Measurements from ENCODE around the gene MDFIC. TPM values are rescaled to one million over a fixed set of nuclear protein-coding genes. Genes with fewer than 3 reads are reported as not detected.
A peak's percentile ranks its signal among the peaks of the same experiment; 100 is the strongest.

MDFIC gene
- total and polyA plus RNA-seq, 7 donors: 4.4 to 58.1 (median 33.0) TPM

DNA sequence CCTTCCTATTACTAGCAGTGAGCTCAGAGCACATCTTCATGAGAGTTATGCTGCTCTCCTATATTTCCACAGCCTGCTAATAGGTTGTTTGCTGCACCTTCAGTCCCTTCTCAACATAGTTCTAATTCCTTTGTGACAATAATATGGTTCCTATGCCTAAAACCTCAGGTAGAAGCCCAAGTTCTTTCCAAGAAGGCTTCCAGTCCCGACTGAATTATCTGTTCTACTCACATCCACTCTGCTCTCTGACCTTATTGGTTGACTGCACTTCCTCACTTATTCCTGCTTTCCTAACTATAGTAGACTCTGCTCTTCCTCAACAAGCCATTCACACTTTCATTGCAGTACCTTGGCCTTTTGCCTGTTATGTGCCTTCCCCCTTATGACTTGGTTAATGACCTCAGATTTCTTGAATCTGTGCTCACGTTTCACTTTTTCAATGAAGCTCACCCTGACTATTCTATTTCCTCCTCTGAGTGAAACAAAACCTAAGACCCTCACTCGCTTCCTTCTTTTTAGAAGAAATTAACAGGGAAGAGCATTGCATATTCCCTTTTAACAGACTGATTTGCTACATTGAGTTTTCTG is 132.7 kb downstream of the MDFIC start:
- intact Hi-C loops (cut with DNase I): no loop called here
- Histone ChIP-seq H3K4me3 (no peak overlapping the region), H3K9me3 (no peaks in the 10 kb centered on the region), H3K4me1 (peaks cover 0 to 6% (median 0%) of the 10 kb centered on the region in 4 donors), H3K36me3 (no peaks in the 10 kb centered on the region), H3K27ac (no peak overlapping the region), H3K27me3 (no peaks in the 10 kb centered on the region)
- DNase-seq: no peak
- peak in 1 of 4 donors; percentile 14 for TF ChIP-seq POLR2AphosphoS5 (IDR thresholded peaks at IDR 0.05)
- no peak for TF ChIP-seq EP300 (IDR thresholded peaks at IDR 0.05)
- 44 to 51% methylated on average over 3 of the region's 3 CpGs for WGBS, 2 donors

DNA sequence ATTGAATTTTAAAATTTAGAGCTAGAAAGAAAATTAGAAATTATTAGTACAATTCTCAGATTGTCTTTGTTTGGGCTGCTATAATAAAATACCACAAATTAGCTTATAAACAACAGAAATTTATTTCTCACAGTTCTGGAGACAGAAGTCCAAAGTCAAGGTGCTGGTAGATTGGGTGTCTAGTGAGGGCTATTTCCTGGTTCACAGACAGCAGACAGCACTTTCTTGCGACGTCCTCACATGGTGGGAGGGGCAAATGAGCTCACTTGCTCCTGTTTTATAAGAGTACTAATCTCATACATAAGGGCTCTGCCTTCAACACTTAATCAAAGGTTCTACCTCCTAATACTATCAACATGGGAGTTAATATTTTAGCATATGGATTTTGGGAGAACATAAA is 134.1 kb downstream of the MDFIC start:
- H3K4me3 ChIP-seq: no peak overlapping the region
- TF ChIP-seq EP300 (IDR thresholded peaks at IDR 0.05): no peak
- TF ChIP-seq POLR2AphosphoS5 (IDR thresholded peaks at IDR 0.05): no peak
- TF ChIP-seq, protein P1, sequence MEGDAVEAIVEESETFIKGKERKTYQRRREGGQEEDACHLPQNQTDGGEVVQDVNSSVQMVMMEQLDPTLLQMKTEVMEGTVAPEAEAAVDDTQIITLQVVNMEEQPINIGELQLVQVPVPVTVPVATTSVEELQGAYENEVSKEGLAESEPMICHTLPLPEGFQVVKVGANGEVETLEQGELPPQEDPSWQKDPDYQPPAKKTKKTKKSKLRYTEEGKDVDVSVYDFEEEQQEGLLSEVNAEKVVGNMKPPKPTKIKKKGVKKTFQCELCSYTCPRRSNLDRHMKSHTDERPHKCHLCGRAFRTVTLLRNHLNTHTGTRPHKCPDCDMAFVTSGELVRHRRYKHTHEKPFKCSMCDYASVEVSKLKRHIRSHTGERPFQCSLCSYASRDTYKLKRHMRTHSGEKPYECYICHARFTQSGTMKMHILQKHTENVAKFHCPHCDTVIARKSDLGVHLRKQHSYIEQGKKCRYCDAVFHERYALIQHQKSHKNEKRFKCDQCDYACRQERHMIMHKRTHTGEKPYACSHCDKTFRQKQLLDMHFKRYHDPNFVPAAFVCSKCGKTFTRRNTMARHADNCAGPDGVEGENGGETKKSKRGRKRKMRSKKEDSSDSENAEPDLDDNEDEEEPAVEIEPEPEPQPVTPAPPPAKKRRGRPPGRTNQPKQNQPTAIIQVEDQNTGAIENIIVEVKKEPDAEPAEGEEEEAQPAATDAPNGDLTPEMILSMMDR (IDR thresholded peaks at IDR 0.05): no peak
- TF ChIP-seq POLR2A (IDR thresholded peaks at IDR 0.05): no peak
- intact Hi-C loops (cut with DNase I): no loop called here
- 17 to 48% methylated on average over 2 of the region's 2 CpGs for whole genome bisulfite sequencing, 2 donors
- peaks cover 0 to 13% (median 0%) of the 10 kb centered on the region in 4 donors for H3K4me1 ChIP-seq
- no peaks in the 10 kb centered on the region for H3K9me3 ChIP-seq
- no peak for DNase-seq
- no peaks in the 10 kb centered on the region for H3K27me3 ChIP-seq
- H3K27ac ChIP-seq: no peak overlapping the region
- H3K36me3 ChIP-seq: no peaks in the 10 kb centered on the region

DNA sequence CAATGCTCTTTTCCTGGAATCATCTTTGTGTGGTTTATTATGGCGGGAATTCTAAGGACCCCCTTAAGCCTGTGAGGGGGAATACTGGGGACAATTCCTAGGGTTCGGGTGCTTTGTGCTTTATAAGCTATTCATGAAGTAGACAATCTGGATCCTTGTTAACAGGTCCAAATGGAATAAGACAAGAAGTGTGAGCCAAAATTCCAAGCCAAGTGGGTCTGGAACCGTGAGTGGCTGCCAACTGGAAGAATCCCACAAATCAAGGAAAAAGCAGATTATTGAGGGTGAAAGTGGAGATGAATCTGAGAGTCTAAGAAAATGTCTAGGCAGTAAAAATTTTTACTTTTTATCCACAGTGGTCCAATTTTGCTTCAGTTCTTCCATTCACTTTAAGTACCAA is 136.8 kb downstream of the MDFIC start:
- H3K36me3 ChIP-seq: no peaks in the 10 kb centered on the region
- H3K4me3 ChIP-seq: no peak overlapping the region
- no peaks in the 10 kb centered on the region for H3K9me3 ChIP-seq
- no peak for DNase-seq
- intact Hi-C loops (cut with DNase I): no loop called here
- no peak overlapping the region for H3K27ac ChIP-seq
- TF ChIP-seq POLR2AphosphoS5 (IDR thresholded peaks at IDR 0.05) (no peak), POLR2A (IDR thresholded peaks at IDR 0.05) (no peak), EP300 (IDR thresholded peaks at IDR 0.05) (no peak)
- TF ChIP-seq, protein P1 (IDR thresholded peaks at IDR 0.05): no peak
- no peaks in the 10 kb centered on the region for H3K27me3 ChIP-seq
- 78 to 86% methylated on average over 3 of the region's 3 CpGs for WGBS, 2 donors
- peaks cover 0 to 13% (median 0%) of the 10 kb centered on the region in 4 donors for H3K4me1 ChIP-seq

DNA sequence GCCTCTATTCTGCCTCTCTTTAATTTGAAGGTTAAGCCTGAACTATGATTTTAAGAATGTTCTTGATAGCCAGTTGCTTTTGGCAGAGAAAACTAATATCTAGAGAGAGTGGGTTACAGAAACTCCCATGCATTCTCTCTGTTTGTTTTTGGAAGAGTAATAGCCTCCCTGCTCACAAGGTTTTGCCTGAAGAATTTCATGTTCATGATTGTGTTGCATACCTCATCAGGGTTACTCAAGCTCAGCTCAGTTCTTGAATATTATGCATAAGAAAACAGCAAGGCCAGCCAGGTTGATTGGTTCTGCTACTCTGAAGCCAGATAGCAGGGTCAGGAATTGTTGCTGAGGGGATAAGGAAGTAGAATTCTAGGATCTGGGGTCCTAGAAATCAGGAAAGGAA is 137.4 kb downstream of the MDFIC start:
- TF ChIP-seq POLR2A (IDR thresholded peaks at IDR 0.05) (no peak), EP300 (IDR thresholded peaks at IDR 0.05) (no peak), POLR2AphosphoS5 (IDR thresholded peaks at IDR 0.05) (no peak)
- TF ChIP-seq, protein P1 (IDR thresholded peaks at IDR 0.05): no peak
- no peak for DNase-seq
- Histone ChIP-seq H3K4me1 (peaks cover 0 to 13% (median 0%) of the 10 kb centered on the region in 4 donors), H3K36me3 (no peaks in the 10 kb centered on the region), H3K9me3 (no peaks in the 10 kb centered on the region), H3K27ac (no peak overlapping the region), H3K4me3 (no peak overlapping the region), H3K27me3 (no peaks in the 10 kb centered on the region)
- intact Hi-C loops (cut with DNase I): no loop called here

DNA sequence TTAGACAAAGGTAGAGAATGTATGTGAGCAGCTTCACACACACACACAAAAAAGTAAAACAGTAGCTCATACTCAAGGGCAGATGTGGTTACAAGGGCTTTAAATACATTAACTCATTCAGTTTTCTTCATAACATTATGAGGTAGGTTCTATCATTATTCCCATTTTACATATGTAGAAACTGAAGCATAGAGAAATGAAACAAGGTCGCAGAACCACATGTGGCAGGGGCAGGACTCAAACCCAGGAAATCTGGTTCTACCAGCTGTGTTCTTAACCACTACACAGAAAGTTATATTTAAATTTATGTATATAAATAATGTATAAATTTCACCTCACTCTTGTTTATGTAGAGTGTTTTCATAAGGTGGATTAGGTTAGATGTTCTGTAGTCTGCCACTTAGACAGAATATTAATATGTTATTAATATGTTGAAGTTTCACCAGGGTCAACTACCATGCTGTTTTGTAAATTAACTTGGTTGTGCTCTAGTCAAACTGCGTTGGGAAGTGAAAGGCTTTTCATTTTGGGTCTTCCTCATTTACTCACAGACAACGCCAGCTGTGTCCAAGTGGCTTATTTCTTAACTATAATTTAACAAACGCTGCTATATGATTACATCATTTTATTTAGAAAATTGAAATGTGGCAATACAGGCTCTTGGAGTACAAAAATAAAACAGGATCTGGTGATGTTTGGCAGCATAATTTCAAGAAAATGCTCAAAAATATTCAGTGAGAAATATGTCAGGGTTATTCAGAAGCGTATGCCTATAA is 138.4 kb downstream of the MDFIC start:
- intact Hi-C loops (cut with DNase I): no loop called here
- TF ChIP-seq EP300 (IDR thresholded peaks at IDR 0.05) (no peak), POLR2AphosphoS5 (IDR thresholded peaks at IDR 0.05) (no peak), POLR2A (IDR thresholded peaks at IDR 0.05) (no peak)
- TF ChIP-seq, protein P1 (IDR thresholded peaks at IDR 0.05): no peak
- peaks cover 0 to 13% (median 0%) of the 10 kb centered on the region in 4 donors for H3K4me1 ChIP-seq
- no peaks in the 10 kb centered on the region for H3K27me3 ChIP-seq
- no peak for DNase-seq
- 66 to 85% methylated on average over 5 of the region's 5 CpGs for WGBS, 2 donors
- H3K4me3 ChIP-seq: no peak overlapping the region
- no peaks in the 10 kb centered on the region for H3K36me3 ChIP-seq
- H3K27ac ChIP-seq: no peak overlapping the region
- H3K9me3 ChIP-seq: no peaks in the 10 kb centered on the region

Measured in sigmoid colon (tissue), 7 donors.